ENCODE measurements around the gene PDE6B.

- no peak for TF ChIP-seq CTCF (conservative IDR thresholded peaks at IDR 0.05; ENCODE audit: low read depth, low read length)
- TF ChIP-seq EZH2phosphoT487 (IDR thresholded peaks at IDR 0.05; ENCODE audit: borderline replicate concordance, low read length) = no peak
- no peak for TF ChIP-seq EZH2 (IDR thresholded peaks at IDR 0.05; ENCODE audit: low read length, unreplicated experiment)
These were observed 40.5 kb downstream of the PDE6B start for GRCh38 chr4:665751-666435.

All from PC-3 (cell line).